ENCODE data around the gene TMEM175.

DNA sequence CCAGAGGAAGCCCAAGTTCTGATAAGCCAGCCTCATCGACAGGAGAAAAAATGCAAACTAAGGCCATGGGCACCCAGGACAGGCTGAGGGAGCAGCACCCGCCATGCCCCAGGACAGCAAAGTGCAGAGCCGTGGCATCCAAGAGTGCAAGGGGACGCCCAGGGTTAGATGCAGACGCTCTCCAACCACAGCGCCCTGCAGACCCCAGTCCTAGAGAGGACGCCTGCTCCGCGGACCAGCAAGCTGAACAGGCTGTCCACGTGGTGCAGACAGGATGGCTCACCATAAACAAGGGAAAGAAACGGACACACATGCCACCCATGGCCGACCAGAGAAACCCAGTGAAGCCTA lies 32.7 kb upstream of the TMEM175 start:
- no peak for TF ChIP-seq EP300 (IDR thresholded peaks at IDR 0.05)
- TF ChIP-seq, protein P1, sequence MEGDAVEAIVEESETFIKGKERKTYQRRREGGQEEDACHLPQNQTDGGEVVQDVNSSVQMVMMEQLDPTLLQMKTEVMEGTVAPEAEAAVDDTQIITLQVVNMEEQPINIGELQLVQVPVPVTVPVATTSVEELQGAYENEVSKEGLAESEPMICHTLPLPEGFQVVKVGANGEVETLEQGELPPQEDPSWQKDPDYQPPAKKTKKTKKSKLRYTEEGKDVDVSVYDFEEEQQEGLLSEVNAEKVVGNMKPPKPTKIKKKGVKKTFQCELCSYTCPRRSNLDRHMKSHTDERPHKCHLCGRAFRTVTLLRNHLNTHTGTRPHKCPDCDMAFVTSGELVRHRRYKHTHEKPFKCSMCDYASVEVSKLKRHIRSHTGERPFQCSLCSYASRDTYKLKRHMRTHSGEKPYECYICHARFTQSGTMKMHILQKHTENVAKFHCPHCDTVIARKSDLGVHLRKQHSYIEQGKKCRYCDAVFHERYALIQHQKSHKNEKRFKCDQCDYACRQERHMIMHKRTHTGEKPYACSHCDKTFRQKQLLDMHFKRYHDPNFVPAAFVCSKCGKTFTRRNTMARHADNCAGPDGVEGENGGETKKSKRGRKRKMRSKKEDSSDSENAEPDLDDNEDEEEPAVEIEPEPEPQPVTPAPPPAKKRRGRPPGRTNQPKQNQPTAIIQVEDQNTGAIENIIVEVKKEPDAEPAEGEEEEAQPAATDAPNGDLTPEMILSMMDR (IDR thresholded peaks at IDR 0.05) = no peak
- TF ChIP-seq POLR2A (IDR thresholded peaks at IDR 0.05) = no peak
- no peak for TF ChIP-seq POLR2AphosphoS5 (IDR thresholded peaks at IDR 0.05)
